Liver (tissue), 3 donors: ENCODE results near the gene DSE.

Experiments
- GABPA ChIP-seq, 2 donors: IDR thresholded peaks in 1 of 2; conservative IDR thresholded peaks in 1 of 2; 2 replicates each; pipeline ENCODE4 v1.6.1; 2016; ENCODE audit warnings: antibody characterized with exemption in 2 of 2, mild to moderate bottlenecking in 1 of 2, moderate library complexity in 1 of 2
- HNF4A ChIP-seq, 2 donors: conservative IDR thresholded peaks; 2 replicates each; pipeline ENCODE4 v1.6.1; 2016; ENCODE audit warnings: antibody characterized with exemption in 2 of 2, mild to moderate bottlenecking in 2 of 2
- RAD21 ChIP-seq, 2 donors: IDR thresholded peaks; 2 replicates each; pipeline ENCODE4 v1.6.1; 2016; ENCODE audit warnings: antibody characterized with exemption in 2 of 2, mild to moderate bottlenecking in 2 of 2
- REST ChIP-seq: IDR thresholded peaks from 2 replicates; pipeline ENCODE4 v1.6.1; 2016; ENCODE audit warnings: antibody characterized with exemption, mild to moderate bottlenecking
- SP1 ChIP-seq: IDR thresholded peaks from 2 replicates; pipeline ENCODE4 v1.6.1; 2018; ENCODE audit warnings: antibody characterized with exemption, mild to moderate bottlenecking
- YY1 ChIP-seq: IDR thresholded peaks from 2 replicates; pipeline ENCODE4 v1.6.1; 2016; ENCODE audit warnings: antibody characterized with exemption, mild to moderate bottlenecking
- TF ChIP-seq, protein P1 (sequence below): fragments of 150-350 bp; IDR thresholded peaks from 2 replicates; pipeline ENCODE4 v1.5.1; 2017; ENCODE audit warnings: improper control_type of control experiment, low read depth, low read length; ENCODE audit not compliant: missing input control
- TF ChIP-seq, protein P2 (sequence below): IDR thresholded peaks from 2 replicates; pipeline ENCODE4 v1.6.1; 2016; ENCODE audit warnings: antibody characterized with exemption
- TF ChIP-seq, protein P3 (sequence below): IDR thresholded peaks from 2 replicates; pipeline ENCODE4 v1.6.1; 2016; ENCODE audit warnings: antibody characterized with exemption
- donor health status: healthy.
- donor health status: healthy.

DNA sequence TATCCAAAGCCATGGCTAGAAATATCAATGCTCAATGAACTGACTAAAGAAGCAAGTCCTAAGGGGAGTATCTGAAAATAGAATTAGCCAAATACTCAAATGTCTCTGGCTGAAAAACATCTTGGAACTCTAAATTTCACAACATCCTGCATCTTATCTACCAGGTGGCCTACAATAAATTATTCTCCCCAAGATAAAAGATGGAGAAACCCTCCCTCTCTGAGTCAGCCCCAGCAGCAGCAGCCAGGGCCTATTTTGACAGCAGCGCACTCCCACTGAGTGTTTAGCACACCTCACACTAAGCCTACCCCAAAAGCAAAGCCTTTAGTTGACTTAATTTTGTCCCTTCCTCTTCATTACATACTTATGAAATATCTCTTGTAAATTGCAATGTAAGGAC, 96.3 kb downstream of the DSE start:
- no peak for TF ChIP-seq RAD21 (IDR thresholded peaks at IDR 0.05)
- TF ChIP-seq, protein P1, sequence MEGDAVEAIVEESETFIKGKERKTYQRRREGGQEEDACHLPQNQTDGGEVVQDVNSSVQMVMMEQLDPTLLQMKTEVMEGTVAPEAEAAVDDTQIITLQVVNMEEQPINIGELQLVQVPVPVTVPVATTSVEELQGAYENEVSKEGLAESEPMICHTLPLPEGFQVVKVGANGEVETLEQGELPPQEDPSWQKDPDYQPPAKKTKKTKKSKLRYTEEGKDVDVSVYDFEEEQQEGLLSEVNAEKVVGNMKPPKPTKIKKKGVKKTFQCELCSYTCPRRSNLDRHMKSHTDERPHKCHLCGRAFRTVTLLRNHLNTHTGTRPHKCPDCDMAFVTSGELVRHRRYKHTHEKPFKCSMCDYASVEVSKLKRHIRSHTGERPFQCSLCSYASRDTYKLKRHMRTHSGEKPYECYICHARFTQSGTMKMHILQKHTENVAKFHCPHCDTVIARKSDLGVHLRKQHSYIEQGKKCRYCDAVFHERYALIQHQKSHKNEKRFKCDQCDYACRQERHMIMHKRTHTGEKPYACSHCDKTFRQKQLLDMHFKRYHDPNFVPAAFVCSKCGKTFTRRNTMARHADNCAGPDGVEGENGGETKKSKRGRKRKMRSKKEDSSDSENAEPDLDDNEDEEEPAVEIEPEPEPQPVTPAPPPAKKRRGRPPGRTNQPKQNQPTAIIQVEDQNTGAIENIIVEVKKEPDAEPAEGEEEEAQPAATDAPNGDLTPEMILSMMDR, result no peak
- TF ChIP-seq REST, result no peak
- TF ChIP-seq SP1, result no peak
- TF ChIP-seq YY1, result no peak
- TF ChIP-seq GABPA (IDR thresholded peaks at IDR 0.05 in 1 of 2, conservative IDR thresholded peaks at IDR 0.05 in 1 of 2), result no peak
- TF ChIP-seq, protein P2, sequence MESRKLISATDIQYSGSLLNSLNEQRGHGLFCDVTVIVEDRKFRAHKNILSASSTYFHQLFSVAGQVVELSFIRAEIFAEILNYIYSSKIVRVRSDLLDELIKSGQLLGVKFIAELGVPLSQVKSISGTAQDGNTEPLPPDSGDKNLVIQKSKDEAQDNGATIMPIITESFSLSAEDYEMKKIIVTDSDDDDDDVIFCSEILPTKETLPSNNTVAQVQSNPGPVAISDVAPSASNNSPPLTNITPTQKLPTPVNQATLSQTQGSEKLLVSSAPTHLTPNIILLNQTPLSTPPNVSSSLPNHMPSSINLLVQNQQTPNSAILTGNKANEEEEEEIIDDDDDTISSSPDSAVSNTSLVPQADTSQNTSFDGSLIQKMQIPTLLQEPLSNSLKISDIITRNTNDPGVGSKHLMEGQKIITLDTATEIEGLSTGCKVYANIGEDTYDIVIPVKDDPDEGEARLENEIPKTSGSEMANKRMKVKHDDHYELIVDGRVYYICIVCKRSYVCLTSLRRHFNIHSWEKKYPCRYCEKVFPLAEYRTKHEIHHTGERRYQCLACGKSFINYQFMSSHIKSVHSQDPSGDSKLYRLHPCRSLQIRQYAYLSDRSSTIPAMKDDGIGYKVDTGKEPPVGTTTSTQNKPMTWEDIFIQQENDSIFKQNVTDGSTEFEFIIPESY, result no peak
- no peak for TF ChIP-seq HNF4A (conservative IDR thresholded peaks at IDR 0.05)
- TF ChIP-seq, protein P3, sequence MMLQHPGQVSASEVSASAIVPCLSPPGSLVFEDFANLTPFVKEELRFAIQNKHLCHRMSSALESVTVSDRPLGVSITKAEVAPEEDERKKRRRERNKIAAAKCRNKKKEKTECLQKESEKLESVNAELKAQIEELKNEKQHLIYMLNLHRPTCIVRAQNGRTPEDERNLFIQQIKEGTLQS, result no peak
